Neural crest cell (in vitro differentiated cells): ENCODE results near the gene CSF3R. TPM values are rescaled to one million over a fixed set of nuclear protein-coding genes. Genes with fewer than 3 reads are reported as not detected.
A peak's percentile ranks its signal among the peaks of the same experiment; 100 is the strongest.
"Not testable (repeated sequence)": the region's sequence is repeated elsewhere in the genome, so short reads cannot be mapped to it uniquely, and the experiment has no call there.

Experiments
- DNase-seq: peaks from one replicate; pipeline ENCODE4 v3.0.0; 2021; ENCODE audit warnings: low read depth, mixed read lengths, low spot score
- H3K27ac Mint-ChIP-seq: one replicate; pipeline ENCODE4 v1.8.0; 2021; ENCODE audit warnings: mild to moderate bottlenecking, mixed read lengths; ENCODE audit not compliant: unreplicated experiment
- H3K27me3 Mint-ChIP-seq: 2 replicates; pipeline ENCODE4 v1.8.0; 2021; ENCODE audit warnings: low read depth, mild to moderate bottlenecking, mixed read lengths
- H3K36me3 Mint-ChIP-seq: 2 replicates; pipeline ENCODE4 v1.8.0; 2021; ENCODE audit warnings: low read depth, mild to moderate bottlenecking, mixed read lengths
- H3K4me1 Mint-ChIP-seq: 2 replicates; pipeline ENCODE4 v1.8.0; 2021; ENCODE audit warnings: mixed read lengths
- H3K4me3 Mint-ChIP-seq: one replicate; pipeline ENCODE4 v1.8.0; 2021; ENCODE audit warnings: mild to moderate bottlenecking, mixed read lengths
- H3K9me3 Mint-ChIP-seq: 2 replicates; pipeline ENCODE4 v1.8.0; 2021; ENCODE audit warnings: mixed read lengths
- CTCF ChIP-seq: fragments of 200-600 bp; sonication (generic); conservative IDR thresholded peaks from 2 replicates; pipeline ENCODE4 v1.5.0; 2021; ENCODE audit warnings: antibody characterized with exemption, mild to moderate bottlenecking
- total RNA-seq: library from RNA; stranded (reverse); gene quantifications from 2 replicates; pipeline ENCODE4 v1.2.1, GENCODE V29; 2021

CSF3R gene
- total RNA-seq, 1 donor from 2014 or later, result not detected

DNA sequence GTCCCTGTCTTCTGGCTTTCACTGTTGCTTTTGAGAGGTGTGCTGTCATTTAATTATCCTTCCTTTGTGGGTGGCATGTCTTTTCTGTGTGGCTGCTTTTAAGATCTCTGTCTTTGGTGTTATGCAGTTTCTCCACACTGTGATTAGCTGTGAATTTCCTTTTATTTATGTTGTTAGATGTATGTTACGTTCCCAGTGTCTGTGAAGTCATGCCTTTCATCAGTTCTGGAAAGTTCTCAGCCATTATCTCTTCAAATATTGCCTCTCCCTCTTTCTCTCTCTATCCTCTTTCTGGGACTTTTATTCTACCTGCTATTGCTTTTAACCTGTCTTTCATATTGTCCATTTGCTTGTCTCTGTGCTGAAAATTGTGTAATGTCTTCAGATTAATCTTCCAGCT, 21.0 kb upstream of the CSF3R start:
- Mint-ChIP-seq H3K9me3 (no peaks in the 10 kb centered on the region), H3K4me1 (no peaks in the 10 kb centered on the region), H3K27me3 (peaks cover 29% of the 10 kb centered on the region), H3K4me3 (no peak overlapping the region), H3K27ac (no peak overlapping the region), H3K36me3 (no peaks in the 10 kb centered on the region)
- no peak for DNase-seq
- TF ChIP-seq CTCF, result no peak

DNA sequence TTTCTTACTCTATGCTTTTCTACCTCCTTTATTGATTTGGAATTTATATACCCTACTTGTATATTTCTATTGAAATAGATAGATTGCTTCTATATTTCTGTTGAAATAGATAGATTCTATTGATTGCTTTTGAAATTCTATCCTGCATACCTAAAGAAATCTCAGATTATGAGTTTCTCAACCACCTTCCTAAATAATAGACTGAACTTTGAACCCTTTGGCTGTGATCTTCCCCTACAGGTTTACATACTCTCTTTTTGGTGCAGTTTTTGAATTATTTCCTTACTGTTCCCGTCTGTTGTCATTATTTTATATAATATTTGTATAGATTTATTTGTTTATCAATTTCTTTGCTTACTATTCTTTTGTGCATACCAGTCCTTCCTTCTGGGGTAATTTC, 20.4 kb upstream of the CSF3R start:
- H3K27ac Mint-ChIP-seq, result no peak overlapping the region
- H3K9me3 Mint-ChIP-seq, result no peaks in the 10 kb centered on the region
- no peak for TF ChIP-seq CTCF
- H3K4me1 Mint-ChIP-seq, result no peaks in the 10 kb centered on the region
- no peaks in the 10 kb centered on the region for H3K36me3 Mint-ChIP-seq
- H3K4me3 Mint-ChIP-seq, result no peak overlapping the region
- no peak for DNase-seq
- H3K27me3 Mint-ChIP-seq, result peaks cover 31% of the 10 kb centered on the region

GRCh38 chr1:36502616-36503015, 19.9 kb upstream of the CSF3R start:
- DNase-seq, result no peak
- Mint-ChIP-seq H3K27me3 (peaks cover 36% of the 10 kb centered on the region), H3K9me3 (no peaks in the 10 kb centered on the region), H3K27ac (no peak overlapping the region), H3K4me3 (no peak overlapping the region), H3K4me1 (no peaks in the 10 kb centered on the region), H3K36me3 (no peaks in the 10 kb centered on the region)
- TF ChIP-seq CTCF, result no peak

DNA sequence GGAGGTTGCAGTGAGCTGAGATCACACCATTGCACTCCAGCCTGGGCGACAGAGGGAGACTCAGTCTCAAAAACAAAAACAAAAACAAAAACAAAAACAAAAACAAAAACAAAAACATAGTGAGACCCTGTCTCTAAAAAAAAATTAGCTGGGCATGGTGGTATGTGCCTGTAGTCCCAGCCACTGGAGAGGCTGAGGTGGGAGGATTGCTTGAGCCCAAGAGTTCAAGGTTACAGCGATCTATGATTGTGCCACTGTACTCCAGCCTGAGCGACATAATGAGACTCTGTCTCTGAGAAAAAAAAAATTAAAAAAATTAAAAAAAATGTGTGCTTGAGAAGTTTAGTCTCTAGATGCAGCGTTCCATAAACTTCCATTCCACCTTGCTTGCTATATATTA, 19.2 kb upstream of the CSF3R start:
- H3K9me3 Mint-ChIP-seq, H3K36me3 Mint-ChIP-seq, DNase-seq: not testable (repeated sequence)

DNA sequence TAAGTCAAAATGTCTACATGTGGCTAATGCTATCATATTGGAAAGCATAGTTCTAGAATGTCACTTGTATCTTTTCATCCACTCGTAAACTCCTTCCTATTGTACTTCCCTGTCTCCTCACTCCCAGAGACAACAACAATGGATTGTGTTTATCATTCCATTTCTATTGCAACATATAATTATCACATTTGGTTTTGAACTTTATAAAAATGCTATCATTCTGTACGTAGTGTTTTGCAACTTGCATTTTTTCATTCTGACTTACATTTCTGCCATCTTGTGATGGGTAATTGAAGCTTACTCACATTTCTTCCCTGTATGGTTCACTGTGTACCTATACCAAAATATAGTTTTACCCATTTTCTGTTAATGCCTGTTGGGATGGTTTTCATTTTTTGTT, 14.5 kb upstream of the CSF3R start:
- no peak overlapping the region for H3K27ac Mint-ChIP-seq
- H3K4me1 Mint-ChIP-seq, result no peaks in the 10 kb centered on the region
- TF ChIP-seq CTCF, result no peak
- H3K36me3 Mint-ChIP-seq, result no peaks in the 10 kb centered on the region
- H3K9me3 Mint-ChIP-seq, result peaks cover 6% of the 10 kb centered on the region
- no peak overlapping the region for H3K4me3 Mint-ChIP-seq
- no peak for DNase-seq
- peaks cover 38% of the 10 kb centered on the region for H3K27me3 Mint-ChIP-seq

More for the DNA sequence above, 19.2 kb upstream of the CSF3R start:
- peaks cover 43% of the 10 kb centered on the region for H3K27me3 Mint-ChIP-seq
- not testable (repeated sequence) for H3K4me1 Mint-ChIP-seq, H3K4me3 Mint-ChIP-seq, H3K27ac Mint-ChIP-seq

- no peak for DNase-seq
- Mint-ChIP-seq H3K36me3 (no peaks in the 10 kb centered on the region), H3K9me3 (peaks cover 6% of the 10 kb centered on the region), H3K4me1 (no peaks in the 10 kb centered on the region), H3K27me3 (peaks cover 33% of the 10 kb centered on the region), H3K27ac (peak overlapping the region; percentile 22), H3K4me3 (no peak overlapping the region)
- TF ChIP-seq CTCF, result no peak
Measured at GRCh38 chr1:36494971-36495370, 12.3 kb upstream of the CSF3R start.
